ENCODE results near the gene ABHD5. TPM values are rescaled to one million over a fixed set of nuclear protein-coding genes. Genes with fewer than 3 reads are reported as not detected.
A peak's percentile ranks its signal among the peaks of the same experiment; 100 is the strongest.

ABHD5 gene
- total and polyA plus RNA-seq, 2 of the 13 experiments (the other 11 are each of a cell fraction or from before 2014, with no cell fraction given): 4.5 to 13.3 TPM

- peak; percentile 83 for TF ChIP-seq ZNF580 (CRISPR knock-in tag; IDR thresholded peaks at IDR 0.05; ENCODE audit: borderline replicate concordance, low read depth)
- peak; percentile 89 for TF ChIP-seq HIVEP1 (CRISPR knock-in tag; IDR thresholded peaks at IDR 0.05)
- peak; percentile 16; the same call in 1 of the 2 replicates for TF ChIP-seq RARA (CRISPR knock-in tag; IDR thresholded peaks at IDR 0.05)
- peak; percentile 75; the same call in 1 of the 2 replicates for TF ChIP-seq ZNF784 (CRISPR knock-in tag; IDR thresholded peaks at IDR 0.05; ENCODE audit: borderline replicate concordance)
- no peak for TF ChIP-seq NONO (IDR thresholded peaks at IDR 0.05)
- peak; percentile 91 for TF ChIP-seq NONO (CRISPR knock-in tag; conservative IDR thresholded peaks at IDR 0.05)
- no peak; the same call in none of the 2 replicates for TF ChIP-seq AKAP8 (CRISPR knock-in tag; IDR thresholded peaks at IDR 0.05)
- TF ChIP-seq ZNF562 (CRISPR knock-in tag; IDR thresholded peaks at IDR 0.05; ENCODE audit: borderline replicate concordance): peak; percentile 15; the same call in 1 of the 2 replicates
- no peak for TF ChIP-seq ISX (CRISPR knock-in tag; conservative IDR thresholded peaks at IDR 0.05)
- peak; percentile 91 for TF ChIP-seq ZNF883 (CRISPR knock-in tag; IDR thresholded peaks at IDR 0.05; ENCODE audit: not compliant biosample characterization)
- TF ChIP-seq GATA4 (IDR thresholded peaks at IDR 0.05; ENCODE audit: borderline replicate concordance, low read depth): peak; percentile 85; the same call in 1 of the 2 replicates
- TF ChIP-seq ZSCAN31 (CRISPR knock-in tag; IDR thresholded peaks at IDR 0.05; ENCODE audit: low read depth): peak; percentile 88; the same call in 1 of the 2 replicates
- TF ChIP-seq HNRNPK (IDR thresholded peaks at IDR 0.05; ENCODE audit: low read depth, low read length, poor library complexity, severe bottlenecking): peak; percentile 57
- TF ChIP-seq CREB1 (IDR thresholded peaks at IDR 0.05): no peak
- TF ChIP-seq CREB1 (CRISPR knock-in tag; IDR thresholded peaks at IDR 0.05): no peak
- peak; percentile 92 for TF ChIP-seq ZNF776 (CRISPR knock-in tag; IDR thresholded peaks at IDR 0.05)
- 0 out of 2 replicates have a peak, but pooled peaks have one; percentile 33 for TF ChIP-seq MLX (CRISPR knock-in tag; IDR thresholded peaks at IDR 0.05)
- TF ChIP-seq ZSCAN20 (CRISPR knock-in tag; IDR thresholded peaks at IDR 0.05; ENCODE audit: borderline replicate concordance): peak; percentile 96; the same call in 1 of the 2 replicates
- TF ChIP-seq EHMT2 (IDR thresholded peaks at IDR 0.05; ENCODE audit: borderline replicate concordance, low read depth, low read length): no peak
- no peak for TF ChIP-seq CBX2 (IDR thresholded peaks at IDR 0.05; ENCODE audit: low read depth, low read length)
- 0 out of 2 replicates have a peak, but pooled peaks have one; percentile 15 for TF ChIP-seq CBX2 (CRISPR knock-in tag; IDR thresholded peaks at IDR 0.05; ENCODE audit: low read depth)
- peak; percentile 67; the same call in 1 of the 2 replicates for TF ChIP-seq ZNF768 (CRISPR knock-in tag; IDR thresholded peaks at IDR 0.05)
- peak; percentile 97 for TF ChIP-seq ZBED4 (CRISPR knock-in tag; IDR thresholded peaks at IDR 0.05; ENCODE audit: borderline replicate concordance)
- peak; percentile 66 for TF ChIP-seq JUN (CRISPR knock-in tag; IDR thresholded peaks at IDR 0.05)
- no peak for TF ChIP-seq ZNF484 (CRISPR knock-in tag; IDR thresholded peaks at IDR 0.05; ENCODE audit: borderline replicate concordance, low read depth)
- TF ChIP-seq TAF1 (CRISPR knock-in tag; IDR thresholded peaks at IDR 0.05): peak; percentile 69
These were observed at the start of gene ABHD5 (continued) for GRCh38 chr3:43690400-43691119.

All from HepG2 (cell line).